SKM-1 treated with dmso at 0.1 percent for 144 hours (cell line): ENCODE data around the gene PIEZO2.
"Not testable (repeated sequence)": the region's sequence is repeated elsewhere in the genome, so short reads cannot be mapped to it uniquely, and the experiment has no call there.

Experiments used
- DNase-seq: peaks from one replicate; lab custom pipeline; 2025; ENCODE audit not compliant: unreplicated experiment; lab: John Stamatoyannopoulos, UW

Gene PIEZO2

DNA sequence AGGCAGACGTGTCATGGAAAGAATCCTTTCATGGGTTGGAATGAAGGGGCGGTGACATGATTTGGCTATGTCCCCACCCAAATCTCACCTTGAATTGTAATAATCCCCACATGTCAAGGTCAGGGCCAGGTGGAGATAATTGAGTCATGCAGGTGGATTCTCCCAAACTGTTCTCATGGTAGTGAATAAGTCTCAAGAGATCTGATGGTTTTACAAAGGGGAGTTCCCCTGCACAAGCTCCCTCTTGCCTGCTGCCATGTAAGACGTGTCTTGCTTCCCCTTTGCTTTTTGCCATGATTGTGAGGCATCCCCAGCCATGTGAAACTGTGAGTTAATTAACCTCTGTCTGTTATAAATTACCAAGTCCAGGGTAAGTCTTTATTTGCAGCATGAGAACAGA is 215.7 kb downstream of the PIEZO2 start:
- not testable (repeated sequence) for DNase-seq

DNA sequence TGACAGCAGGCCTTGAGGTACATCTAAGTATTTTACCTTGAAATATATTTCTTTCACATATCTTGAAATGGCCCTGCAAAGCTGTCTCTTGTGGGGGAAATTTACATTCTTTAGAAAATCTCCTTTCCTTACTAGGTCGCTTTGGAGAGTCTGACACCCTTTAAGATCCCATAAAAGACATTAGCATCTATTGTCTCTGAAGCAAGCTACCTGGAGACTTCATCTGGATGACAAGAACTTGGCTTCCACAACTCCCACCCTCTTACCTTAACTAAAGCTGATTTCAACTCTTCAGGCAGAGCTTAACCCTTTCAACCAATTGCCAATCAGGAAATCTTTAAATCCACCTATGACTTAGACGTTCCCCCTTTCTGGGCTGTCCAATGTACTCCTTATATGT is 219.3 kb downstream of the PIEZO2 start:
- DNase-seq: no peak

DNA sequence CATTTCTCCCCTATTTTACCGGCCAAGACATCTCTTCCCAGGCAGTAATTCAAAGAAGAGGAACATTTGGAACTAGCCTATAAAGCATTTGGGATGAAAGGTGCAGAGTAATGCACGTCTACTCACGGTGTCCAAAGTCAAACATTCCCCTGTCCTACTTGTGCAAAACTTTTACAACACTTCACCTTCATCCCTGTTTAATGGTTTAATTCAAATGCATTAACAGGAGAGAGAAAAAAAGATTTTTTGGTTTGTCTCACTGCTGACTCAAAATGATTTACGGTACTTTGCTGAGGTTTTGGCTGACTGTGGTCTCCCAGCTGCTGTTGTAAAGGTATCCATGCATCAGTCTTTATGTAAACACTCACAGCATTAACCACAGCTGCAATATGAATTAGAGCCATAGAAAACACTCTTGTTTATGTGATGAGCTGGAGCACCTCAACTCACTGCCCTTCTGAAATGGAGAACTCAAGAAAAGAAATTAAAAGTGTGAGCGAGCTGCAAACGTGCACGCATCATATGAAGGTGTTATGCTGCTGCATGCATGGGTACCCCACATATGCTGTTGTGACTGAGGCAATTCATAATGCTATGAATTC is 220.5 kb downstream of the PIEZO2 start:
- DNase-seq: no peak

DNA sequence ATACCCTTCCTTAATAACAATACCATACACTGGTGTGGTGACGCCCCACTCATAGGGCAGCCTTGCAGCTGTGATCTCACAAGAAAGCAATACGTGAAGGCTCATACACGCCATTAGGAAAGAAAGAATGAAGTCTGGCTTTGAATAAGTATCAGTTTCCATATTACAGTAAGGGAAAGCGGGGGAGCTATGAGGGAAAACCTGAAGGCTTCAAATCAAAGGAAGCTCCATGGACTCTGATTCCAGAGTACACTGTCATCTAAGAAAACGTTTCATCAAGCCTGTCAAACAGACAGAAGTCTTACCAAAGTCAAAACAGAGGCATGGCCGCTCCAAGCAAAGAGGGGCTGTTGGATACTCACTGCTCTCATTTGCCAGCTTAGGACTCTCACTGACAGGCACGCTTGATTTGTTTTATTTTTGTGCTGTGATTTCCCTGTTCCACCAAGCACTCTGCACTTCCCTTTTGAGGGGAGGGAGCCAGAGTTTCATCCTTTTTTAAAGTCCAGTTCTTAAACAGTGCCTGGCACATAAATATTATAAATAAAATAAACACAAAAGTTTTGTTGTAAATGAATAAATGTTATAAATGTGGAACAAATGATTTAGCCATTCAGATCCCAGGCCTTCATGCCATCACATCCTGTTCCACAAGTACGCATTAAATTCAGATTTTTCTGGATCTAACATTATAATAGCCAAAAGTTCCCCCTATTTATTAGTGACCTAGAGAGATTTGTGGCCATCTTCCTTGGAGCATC is 221.2 kb downstream of the PIEZO2 start:
- DNase-seq: no peak

DNA sequence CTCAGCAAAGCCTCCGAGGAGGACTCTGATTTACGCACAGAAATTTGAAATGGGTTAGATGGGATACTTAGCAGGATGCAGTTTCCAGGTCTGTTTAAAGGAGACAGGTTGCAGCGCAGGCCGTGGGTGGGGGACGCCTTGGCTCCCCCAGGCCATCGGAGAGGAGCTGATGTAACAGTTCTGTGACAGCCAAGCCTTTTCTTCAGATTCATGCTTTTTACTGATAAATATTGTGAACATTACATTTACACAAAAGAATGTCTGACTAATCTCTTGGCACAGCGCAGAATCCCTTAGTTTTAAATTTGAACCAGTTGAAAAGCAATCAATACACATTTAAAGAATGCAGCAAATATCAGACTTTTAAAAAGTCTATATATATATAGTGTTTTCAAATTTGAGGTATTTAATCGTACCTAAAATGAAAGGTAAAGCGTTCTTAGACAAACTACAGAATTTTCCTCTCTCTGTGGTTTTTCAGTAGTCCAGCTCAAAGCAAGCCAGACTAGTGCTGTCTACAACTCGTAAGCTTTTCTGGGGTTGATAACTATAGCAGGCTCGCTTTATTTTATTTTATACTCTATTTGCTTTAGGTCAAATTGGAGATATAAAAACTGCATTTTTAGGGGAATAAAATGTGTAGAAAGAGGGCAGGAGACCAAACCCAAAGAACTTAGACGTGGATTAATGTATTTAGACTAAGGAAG is 221.9 kb downstream of the PIEZO2 start:
- no peak for DNase-seq

DNA sequence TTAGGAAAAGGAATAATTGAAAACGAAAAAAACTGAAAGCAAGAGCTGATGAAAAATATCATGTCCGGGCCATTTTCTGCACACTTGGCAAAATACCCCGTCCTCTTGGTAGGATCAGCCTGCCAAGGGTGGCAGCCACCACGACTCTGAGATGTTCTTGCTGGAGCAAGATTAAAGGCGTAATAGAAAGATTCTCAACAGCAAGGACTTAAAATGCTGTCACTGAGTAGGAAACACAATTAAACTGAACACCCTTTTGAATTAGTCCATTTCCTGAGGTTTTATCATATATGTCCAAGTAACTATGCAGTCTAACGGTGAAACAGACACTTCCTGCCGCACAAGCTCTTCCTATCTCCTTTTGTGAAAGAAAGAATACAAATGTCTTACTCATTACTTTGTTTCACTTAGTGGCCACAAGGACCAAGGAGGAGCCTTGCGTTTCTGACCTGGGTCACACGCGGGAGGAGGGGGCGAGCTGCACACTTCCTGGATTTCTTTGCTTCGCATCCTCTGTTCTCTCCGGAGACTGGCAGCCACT is 222.7 kb downstream of the PIEZO2 start:
- no peak for DNase-seq

DNA sequence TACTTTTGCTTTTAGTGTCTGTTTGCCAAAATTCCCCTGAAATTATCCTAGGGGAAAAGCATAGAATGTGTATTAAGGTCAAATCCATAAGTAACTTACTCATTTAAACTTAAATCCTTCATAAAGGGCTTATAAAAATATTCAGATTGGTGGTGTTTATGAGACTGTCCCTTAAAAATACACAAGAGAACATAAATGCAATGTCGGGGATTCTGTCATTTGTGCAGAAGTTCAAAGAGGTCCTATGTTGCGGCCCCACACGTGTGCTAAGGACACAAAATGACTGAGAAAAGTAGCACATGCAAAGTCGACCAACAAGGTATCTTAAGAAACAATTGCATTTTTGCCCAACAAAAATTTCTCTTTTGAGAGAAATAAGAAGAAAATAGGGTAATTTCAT is 225.1 kb downstream of the PIEZO2 start:
- DNase-seq: no peak

DNA sequence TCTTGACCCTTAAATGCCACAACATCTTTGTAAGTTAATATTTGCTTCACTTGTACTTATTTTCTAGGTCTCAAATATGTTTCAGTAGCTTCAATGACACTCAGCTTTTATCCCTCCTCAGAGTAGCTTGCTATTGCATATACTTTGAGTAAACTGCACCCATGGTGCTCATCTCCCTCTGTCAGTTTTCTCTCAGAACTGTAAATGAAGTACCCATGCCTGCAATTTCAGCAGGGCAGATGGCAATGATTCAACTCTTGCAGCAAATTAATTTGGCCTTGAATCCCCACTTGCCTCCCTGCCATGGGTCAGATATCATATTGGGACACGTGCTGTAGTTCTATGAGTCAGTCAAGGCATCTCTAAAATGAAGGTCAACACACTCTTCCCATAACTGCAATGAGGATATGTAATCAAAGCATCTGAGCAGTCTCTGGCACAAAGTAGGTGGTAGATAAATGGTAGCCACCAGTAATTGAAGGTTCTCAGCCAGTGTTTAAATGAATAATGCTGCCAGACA is 225.8 kb downstream of the PIEZO2 start:
- DNase-seq: no peak

DNA sequence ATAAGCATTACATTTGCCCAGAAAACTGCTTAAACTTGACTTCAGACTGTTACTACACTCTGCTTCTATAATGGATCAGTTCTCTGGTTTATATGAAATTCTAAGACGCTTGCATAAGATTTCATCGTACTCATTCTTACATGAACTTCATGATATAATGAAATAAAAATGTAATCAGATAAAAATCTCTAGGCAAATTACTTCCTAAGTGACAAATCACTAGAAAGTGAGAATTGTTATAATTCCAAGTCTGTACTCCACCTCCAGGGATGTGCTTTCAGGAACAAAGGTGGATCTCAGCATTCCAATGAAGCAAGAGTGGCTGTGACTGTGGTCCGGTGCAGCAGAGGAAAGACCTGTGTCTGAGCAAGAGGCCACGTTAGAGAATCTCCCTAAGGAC is 226.2 kb downstream of the PIEZO2 start:
- DNase-seq: no peak

DNA sequence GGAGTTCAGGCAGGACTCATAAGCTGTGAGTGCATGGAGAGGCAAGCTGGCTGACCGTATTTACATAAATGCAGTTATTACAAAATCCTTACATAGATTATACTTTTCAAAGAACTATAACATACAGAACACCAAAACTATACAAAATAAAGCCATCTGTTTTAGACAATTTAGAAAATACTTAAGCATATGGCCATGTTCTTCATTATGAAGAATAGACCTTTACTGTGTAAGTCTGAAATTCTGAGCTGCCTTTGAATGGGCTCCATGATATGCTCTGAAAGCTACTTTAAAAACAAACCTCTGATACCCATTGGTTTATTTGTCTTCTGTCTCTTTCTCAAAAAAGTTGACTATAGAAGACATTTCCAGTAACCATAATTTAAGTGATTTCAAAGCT is 226.7 kb downstream of the PIEZO2 start:
- DNase-seq: not testable (repeated sequence)

DNA sequence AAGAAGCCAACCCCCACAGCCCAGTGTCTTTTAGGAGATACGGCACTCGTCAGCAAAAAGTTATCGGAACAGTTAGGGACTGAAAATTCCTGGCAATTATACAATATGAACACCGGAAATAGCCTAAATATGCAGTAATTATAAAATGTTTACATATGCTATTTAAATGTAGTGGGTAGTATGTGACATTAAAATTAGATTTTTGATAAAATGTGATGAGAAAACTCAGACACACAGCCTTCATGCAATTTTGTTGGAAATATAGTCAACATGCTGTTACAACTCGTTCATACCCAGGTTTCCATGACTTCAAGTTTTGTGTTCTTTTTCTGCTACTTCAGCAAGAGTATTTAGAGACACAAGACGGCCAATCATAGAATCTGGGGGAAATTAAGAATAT is 229.1 kb downstream of the PIEZO2 start:
- DNase-seq: not testable (repeated sequence)

DNA sequence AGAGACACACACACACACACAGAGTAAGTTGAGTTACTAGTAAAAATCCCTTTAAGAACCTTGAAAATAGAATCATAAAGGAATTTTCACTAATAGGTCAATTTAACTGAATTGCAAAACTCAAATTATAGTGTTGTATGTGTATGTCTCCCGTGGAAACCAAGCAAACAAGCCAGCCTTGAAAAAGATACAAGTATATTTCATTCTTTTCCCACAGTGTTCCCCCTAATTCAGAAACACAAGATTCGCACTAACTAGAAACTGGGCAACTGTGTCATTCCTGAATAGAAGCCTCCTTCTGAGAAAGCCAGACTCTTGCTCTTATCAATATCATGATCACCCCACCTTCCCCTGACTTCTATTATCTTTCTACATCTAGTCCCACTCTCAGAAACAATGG is 229.5 kb downstream of the PIEZO2 start:
- no peak for DNase-seq

DNA sequence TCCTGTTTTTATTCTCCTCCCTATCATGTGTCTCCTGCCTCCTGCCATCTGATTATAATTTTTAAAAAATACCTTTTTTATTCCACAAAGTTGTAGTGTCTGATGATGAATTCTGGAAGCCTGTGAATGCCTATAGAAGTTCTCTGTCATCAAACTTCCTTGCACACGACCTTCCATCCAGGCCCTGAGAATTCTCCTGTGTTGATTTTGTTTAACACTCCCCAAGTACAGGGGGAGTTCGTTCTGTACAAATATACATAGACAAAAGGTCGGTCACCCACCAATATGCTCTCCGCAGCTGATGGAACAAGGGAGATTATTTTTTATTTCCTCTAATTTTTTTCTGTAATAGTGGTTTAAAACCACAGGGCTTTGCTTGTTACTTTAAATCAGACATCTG is 232.5 kb downstream of the PIEZO2 start:
- DNase-seq: no peak

DNA sequence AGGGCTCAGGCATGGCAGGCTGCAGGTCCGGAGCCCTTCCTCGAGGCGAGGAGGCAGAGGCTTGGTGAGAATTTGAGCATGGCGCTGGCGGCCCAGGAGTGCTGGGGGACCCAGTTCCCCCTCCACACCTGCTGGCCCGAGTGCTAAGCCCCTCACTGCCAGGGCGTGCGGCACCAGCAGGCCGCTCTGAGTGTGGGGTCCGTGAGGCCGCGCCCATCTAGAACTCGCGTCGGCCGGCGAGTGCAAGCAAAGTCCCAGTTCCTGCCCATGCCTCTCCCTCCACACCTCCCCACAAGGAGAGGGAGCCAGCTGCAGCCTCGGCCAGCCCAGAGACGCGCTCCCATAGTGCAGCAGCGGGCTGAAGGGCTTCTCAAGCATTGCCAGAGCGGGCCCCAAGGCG is 233.0 kb downstream of the PIEZO2 start:
- no peak for DNase-seq

DNA sequence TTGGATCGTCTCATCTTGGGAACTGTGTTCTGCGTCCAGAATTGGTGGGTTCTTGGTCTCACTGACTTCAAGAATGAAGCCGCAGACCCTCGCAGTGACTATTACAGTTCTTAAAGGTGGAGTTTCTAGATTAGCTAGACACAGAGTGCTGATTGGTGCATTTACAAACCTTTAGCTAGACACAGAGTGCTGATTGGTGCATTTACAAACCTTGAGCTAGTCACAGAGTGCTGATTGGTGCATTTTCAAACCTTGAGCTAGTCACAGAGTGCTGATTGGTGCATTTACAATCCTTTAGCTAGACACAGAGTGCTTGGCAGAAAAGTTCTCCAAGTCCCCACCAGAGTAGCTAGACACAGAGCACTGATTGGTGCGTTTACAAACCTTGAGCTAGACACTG is 233.6 kb downstream of the PIEZO2 start:
- not testable (repeated sequence) for DNase-seq

DNA sequence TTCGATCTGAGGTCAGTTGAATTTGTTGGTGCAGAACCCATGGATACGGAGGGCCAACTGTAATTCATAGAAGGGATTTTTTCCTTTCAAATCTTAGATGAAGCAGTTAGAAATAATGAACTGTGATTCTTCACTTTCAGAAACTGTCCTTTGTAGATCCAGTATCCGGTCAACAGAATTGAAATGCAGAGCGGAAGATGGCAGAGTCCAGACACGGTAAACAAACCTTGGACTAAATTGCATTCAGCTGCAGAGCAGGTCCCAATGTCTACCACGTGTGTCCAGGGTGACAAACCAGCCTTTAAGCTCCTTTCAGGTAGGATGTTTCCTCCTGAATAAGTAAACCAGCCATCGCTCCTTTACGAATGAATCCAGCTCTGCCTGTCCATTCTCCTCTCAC is 234.8 kb downstream of the PIEZO2 start:
- DNase-seq: not testable (repeated sequence)

DNA sequence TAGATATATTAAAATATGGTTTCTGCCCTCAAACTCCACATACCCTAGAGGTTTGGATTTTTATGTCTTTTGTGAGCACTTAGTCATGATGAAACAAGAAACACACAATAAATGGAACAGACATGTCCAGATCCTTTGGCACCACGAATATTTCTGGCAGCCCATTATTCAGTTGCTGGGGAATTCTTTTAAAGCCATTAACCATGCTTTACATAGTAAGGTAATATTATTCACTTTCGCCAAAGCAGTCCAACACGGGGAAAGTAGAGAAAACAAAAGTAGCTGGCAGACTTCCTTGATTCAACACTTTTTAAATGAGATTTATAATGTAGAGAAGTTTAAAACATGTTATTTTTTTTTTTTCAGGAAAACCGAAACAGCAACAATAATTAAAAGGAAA is 235.4 kb downstream of the PIEZO2 start:
- no peak for DNase-seq

DNA sequence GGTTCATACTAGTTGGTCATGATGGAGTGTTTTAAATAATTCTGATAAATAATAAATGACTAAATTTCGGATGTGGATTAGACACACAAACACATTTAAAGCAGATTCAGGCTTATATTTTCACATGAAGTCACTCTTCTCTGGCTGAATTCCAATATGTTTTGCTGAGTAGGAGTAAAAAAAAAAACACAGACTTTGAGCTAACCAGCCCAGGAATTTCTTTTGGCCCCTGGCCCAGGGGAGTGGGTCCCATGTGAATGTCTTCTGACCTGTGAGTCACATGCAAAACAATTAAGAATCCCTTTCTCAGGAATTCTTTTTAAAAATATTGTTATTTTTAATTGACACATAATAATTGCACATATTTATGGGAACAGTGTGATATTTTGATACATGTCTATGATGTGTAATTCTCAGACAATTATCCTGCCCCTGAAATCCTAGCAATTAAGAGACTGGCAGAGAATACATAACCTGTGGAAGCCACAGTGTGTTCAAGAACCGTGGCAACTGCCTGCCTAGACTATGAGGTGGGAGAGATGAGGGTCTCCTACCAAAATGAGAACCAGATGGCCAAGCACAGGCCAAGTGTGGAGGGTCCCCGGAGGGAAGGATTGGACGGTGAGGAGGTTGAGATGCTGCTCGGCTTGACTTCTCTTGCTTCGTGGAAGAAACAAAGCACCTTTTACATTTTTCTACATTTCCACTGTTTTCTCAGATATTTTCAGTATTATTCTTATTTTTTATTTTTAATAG is 236.4 kb downstream of the PIEZO2 start:
- DNase-seq: no peak

DNA sequence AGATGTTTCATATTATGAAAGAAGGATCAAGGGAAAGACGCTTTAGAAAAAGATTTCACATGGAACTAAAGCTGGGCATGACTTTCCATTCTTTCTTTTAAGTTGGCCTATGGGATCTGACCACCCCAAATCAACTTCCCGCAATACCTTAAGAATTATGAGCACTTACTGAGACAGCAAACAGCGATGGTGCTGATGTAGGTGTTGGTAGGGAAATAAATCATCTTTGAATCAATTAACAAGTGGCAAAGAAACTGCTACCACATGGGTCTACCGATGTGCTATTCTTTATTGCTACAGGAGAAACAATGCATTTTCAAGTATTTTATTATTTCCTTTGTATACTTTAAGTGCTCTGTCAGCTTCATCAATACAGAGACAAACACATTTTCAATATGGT is 239.6 kb downstream of the PIEZO2 start:
- no peak for DNase-seq

DNA sequence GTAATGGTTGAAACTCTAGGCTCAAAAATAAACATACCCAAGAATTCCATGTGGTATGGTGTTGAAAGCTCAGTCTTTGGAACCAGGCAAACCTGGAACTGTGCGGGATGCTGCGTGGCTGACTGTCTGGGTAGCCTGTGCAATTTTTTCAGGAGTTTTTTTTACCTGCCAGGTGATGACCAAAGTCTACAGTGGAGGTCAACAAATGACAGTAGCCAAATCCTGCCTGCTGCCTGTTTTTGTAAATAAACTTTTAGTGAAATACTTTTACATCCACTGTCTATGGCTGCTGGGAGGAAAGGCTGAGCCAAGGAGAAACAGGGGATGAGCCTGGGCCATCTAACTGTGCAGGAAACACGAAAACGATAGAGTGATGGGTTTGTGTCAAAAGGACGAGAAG is 240.6 kb downstream of the PIEZO2 start:
- DNase-seq: no peak

DNA sequence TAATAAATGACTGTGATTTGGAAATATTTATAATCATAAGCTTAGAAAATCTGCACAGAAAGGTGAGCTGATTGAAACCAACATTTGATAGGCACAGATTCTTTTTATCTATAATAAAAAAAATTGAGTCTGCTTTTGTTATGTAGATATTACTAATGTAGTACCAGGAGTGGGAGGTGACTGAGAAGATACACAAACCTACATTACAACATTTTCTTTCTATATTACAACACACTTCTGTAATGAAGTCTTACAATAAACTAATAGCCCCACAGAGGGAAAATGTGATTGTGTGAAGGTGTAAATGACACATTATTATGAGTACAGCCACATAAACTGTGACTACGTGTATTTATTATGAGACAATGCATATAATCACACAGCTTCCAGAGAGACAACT is 241.6 kb downstream of the PIEZO2 start:
- no peak for DNase-seq
